Suprapubic skin (tissue), 4 donors: ENCODE results near the gene TTYH2.

Source experiments
- EP300 ChIP-seq: sonication (generic); formaldehyde crosslinking; IDR thresholded peaks from one replicate; pipeline ENCODE4 v1.6.1; 2017; ENCODE audit warnings: antibody characterized with exemption
- POLR2A ChIP-seq, 2 donors: fragments of 450-650 bp; IDR thresholded peaks; one replicate each; pipeline ENCODE4 v1.6.1; 2017; ENCODE audit warnings: antibody characterized with exemption in 2 of 2, mild to moderate bottlenecking in 2 of 2, moderate library complexity in 2 of 2
- POLR2AphosphoS5 ChIP-seq, 3 donors: sonication (generic); formaldehyde crosslinking; IDR thresholded peaks; one replicate each; pipeline ENCODE4 v1.6.1; 2017; ENCODE audit warnings: antibody characterized with exemption in 3 of 3
- TF ChIP-seq, protein P1 (sequence below), 2 donors: fragments of 200-600 bp in 1 of 2; fragments of 450-650 bp in 1 of 2; sonication (generic) in 1 of 2; IDR thresholded peaks; one replicate each; pipeline ENCODE4 v1.5.1; 2016 to 2019; ENCODE audit warnings: antibody characterized with exemption in 2 of 2, mild to moderate bottlenecking in 1 of 2, moderate library complexity in 1 of 2

DNA sequence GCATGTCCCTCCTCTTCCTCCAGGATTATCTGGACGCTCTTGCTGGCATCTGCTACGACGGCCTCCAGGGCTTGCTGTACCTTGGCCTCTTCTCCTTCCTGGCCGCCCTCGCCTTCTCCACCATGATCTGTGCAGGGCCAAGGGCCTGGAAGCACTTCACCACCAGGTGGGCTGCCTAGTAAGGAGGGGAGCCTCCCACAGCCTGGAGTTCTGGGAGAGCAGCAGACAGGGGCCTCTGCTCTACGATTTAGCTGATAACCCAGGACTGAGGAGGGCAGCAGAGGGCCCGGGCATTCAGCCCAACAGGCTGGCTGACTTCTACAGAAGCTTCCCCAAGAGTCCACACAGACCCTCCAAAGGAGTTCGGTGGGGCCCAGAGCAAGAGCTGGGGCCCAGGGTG is 38.8 kb downstream of the TTYH2 start:
- TF ChIP-seq, protein P1, sequence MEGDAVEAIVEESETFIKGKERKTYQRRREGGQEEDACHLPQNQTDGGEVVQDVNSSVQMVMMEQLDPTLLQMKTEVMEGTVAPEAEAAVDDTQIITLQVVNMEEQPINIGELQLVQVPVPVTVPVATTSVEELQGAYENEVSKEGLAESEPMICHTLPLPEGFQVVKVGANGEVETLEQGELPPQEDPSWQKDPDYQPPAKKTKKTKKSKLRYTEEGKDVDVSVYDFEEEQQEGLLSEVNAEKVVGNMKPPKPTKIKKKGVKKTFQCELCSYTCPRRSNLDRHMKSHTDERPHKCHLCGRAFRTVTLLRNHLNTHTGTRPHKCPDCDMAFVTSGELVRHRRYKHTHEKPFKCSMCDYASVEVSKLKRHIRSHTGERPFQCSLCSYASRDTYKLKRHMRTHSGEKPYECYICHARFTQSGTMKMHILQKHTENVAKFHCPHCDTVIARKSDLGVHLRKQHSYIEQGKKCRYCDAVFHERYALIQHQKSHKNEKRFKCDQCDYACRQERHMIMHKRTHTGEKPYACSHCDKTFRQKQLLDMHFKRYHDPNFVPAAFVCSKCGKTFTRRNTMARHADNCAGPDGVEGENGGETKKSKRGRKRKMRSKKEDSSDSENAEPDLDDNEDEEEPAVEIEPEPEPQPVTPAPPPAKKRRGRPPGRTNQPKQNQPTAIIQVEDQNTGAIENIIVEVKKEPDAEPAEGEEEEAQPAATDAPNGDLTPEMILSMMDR (IDR thresholded peaks at IDR 0.05) = no peak
- no peak for TF ChIP-seq EP300
- TF ChIP-seq POLR2AphosphoS5 (IDR thresholded peaks at IDR 0.05) = no peak
- TF ChIP-seq POLR2A (IDR thresholded peaks at IDR 0.05) = no peak
